ENCODE results near the gene TUBB6. TPM values are rescaled to one million over a fixed set of nuclear protein-coding genes. Genes with fewer than 3 reads are reported as not detected.

TUBB6 gene
- total RNA-seq, 3 donors from 2014 or later, result 197 to 316 (median 302) TPM

DNA sequence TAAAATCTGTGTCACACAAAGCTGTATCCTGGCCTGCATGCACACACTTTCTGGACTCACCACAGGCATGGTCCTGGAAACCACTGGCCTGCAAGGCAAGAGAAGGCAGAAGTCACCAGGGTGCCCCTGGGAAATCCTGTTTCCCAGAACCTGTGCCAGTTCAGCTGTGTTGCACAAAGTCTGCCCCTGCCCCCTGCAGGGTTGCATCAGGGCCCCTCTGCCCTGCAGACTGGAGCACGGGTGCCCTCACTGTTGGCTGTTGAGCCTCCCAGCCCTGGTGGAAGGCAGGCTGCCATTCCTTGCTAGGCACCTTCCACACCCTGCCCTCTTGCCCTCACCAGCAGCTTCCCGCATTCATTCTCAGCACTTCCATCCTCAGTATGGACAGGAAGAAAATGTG lies 18.0 kb upstream of the TUBB6 start:
- H3K4me3 ChIP-seq, result no peak overlapping the region
- H3K36me3 ChIP-seq, result no peaks in the 10 kb centered on the region
- TF ChIP-seq, protein P1, sequence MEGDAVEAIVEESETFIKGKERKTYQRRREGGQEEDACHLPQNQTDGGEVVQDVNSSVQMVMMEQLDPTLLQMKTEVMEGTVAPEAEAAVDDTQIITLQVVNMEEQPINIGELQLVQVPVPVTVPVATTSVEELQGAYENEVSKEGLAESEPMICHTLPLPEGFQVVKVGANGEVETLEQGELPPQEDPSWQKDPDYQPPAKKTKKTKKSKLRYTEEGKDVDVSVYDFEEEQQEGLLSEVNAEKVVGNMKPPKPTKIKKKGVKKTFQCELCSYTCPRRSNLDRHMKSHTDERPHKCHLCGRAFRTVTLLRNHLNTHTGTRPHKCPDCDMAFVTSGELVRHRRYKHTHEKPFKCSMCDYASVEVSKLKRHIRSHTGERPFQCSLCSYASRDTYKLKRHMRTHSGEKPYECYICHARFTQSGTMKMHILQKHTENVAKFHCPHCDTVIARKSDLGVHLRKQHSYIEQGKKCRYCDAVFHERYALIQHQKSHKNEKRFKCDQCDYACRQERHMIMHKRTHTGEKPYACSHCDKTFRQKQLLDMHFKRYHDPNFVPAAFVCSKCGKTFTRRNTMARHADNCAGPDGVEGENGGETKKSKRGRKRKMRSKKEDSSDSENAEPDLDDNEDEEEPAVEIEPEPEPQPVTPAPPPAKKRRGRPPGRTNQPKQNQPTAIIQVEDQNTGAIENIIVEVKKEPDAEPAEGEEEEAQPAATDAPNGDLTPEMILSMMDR (IDR thresholded peaks at IDR 0.05), result no peak
- no peak for TF ChIP-seq POLR2A (IDR thresholded peaks at IDR 0.05)
- no peak for TF ChIP-seq POLR2AphosphoS5 (IDR thresholded peaks at IDR 0.05)
- intact Hi-C loops (cut with DNase I; ENCODE audit: low total_unique reads), result no loop called here
- no peaks in the 10 kb centered on the region for H3K9me3 ChIP-seq
- peaks cover 0 to 5% of the 10 kb centered on the region in 2 donors for H3K4me1 ChIP-seq
- no peak for DNase-seq (ENCODE audit: low spot score in 2 of 2)
- no peak overlapping the region for H3K27ac ChIP-seq
- H3K27me3 ChIP-seq, result no peaks in the 10 kb centered on the region

DNA sequence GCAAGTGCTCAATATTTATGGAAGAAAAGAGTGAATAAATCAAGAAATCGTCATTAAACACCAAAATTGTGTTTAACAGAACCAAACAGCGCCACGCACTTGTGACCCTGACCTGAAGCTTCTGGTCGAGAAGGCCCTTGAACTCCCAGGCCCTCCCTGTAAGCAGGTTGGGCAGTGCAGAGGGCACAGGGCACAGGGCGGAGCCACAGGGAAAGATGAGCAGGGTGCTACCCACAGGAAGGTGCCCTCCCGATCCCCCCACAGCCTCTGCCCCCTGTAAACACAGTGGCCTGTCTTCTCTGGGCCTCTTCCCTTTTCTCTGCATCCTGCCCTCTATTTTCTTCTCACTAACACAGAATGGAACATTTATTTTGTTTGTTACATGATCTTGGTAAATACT lies 16.9 kb upstream of the TUBB6 start:
- no peaks in the 10 kb centered on the region for H3K27me3 ChIP-seq
- no peak overlapping the region for H3K27ac ChIP-seq
- no peaks in the 10 kb centered on the region for H3K36me3 ChIP-seq
- H3K4me3 ChIP-seq, result no peak overlapping the region
- TF ChIP-seq POLR2AphosphoS5 (IDR thresholded peaks at IDR 0.05), result no peak
- TF ChIP-seq POLR2A (IDR thresholded peaks at IDR 0.05), result no peak
- TF ChIP-seq, protein P1 (IDR thresholded peaks at IDR 0.05), result no peak
- peaks cover 0 to 5% of the 10 kb centered on the region in 2 donors for H3K4me1 ChIP-seq
- intact Hi-C loops (cut with DNase I; ENCODE audit: low total_unique reads), result no loop called here
- no peak for DNase-seq (ENCODE audit: low spot score in 2 of 2)
- H3K9me3 ChIP-seq, result no peaks in the 10 kb centered on the region

DNA sequence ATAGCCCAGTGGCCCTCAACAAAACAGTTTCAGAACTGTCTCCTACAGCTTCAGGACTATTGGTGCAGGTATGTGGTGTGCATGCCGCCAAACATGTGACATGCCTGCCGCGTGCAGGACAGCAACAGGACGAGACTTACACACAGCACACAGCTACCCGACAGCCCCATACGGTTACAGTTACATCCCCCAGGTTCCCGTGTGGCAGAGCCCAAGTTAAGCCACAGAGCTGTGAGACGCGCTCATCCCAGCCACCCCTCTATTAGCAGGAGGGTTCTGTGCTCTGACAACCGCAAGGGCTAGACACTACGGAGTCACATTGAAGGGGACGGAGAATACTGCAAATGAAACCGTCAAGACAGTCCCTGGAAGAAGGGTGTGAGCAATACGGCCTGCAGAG lies 16.4 kb upstream of the TUBB6 start:
- Histone ChIP-seq H3K27me3 (no peaks in the 10 kb centered on the region), H3K4me1 (peaks cover 0 to 5% of the 10 kb centered on the region in 2 donors), H3K36me3 (no peaks in the 10 kb centered on the region), H3K4me3 (no peak overlapping the region), H3K9me3 (no peaks in the 10 kb centered on the region), H3K27ac (no peak overlapping the region)
- intact Hi-C loops (cut with DNase I; ENCODE audit: low total_unique reads), result no loop called here
- no peak for TF ChIP-seq POLR2AphosphoS5 (IDR thresholded peaks at IDR 0.05)
- TF ChIP-seq, protein P1 (IDR thresholded peaks at IDR 0.05), result no peak
- no peak for TF ChIP-seq POLR2A (IDR thresholded peaks at IDR 0.05)
- no peak for DNase-seq (ENCODE audit: low spot score in 2 of 2)

DNA sequence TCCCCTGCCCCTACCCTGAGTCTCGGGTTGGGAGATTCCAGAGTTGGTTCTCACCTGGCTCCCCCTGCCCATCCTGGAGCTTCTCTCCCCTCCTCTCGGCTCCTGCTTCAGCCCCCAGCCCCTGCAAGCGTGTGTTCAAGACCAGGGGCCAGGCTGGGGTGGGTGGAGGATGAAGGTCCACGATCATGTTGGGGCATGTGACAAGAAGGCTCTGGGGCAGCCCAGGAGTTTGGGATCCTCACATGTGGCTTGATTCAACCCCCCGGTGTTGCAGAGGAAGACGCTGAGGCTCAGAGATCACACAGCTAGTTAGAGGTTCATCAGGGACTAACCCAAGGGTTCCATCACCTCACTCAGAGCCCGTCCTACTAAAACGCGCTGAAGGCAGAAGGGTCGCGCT lies 14.2 kb upstream of the TUBB6 start:
- no peaks in the 10 kb centered on the region for H3K27me3 ChIP-seq
- DNase-seq (ENCODE audit: low spot score in 2 of 2), result no peak

DNA sequence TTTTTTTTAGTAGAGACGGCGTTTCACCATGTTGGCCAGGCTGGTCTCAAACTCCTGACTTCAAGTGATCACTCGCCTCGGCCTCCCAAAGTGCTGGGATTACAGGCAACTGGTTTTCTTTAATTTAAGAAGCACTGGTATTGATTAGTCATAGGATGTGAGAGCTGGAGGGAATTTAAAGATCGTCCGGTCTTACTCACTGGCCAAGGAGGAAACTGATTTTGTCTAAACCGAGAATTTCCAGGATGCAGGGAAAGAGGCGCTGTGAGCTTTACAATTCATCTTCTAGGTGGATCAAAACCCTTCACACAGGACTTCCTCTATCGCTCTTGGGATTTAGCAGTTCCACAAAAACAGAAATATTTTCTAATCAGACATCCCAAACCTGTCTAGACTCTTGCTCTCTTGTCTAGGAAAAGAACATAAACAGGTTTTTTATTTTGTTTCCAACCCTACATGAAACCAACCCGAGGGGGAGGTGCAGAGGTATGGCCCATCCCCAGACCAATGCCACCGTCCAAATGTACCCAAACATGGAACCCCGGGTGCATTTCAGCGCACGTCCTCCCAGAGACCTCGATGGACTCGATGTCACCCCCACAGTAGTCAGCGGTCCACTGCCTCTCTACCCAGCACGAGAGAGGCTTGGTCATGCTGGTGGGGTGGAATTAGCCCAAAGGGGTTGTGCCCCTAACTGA lies 12.5 kb upstream of the TUBB6 start:
- no peak for DNase-seq (ENCODE audit: low spot score in 2 of 2)
- Histone ChIP-seq H3K27me3 (no peaks in the 10 kb centered on the region), H3K9me3 (no peaks in the 10 kb centered on the region), H3K4me1 (no peaks in the 10 kb centered on the region), H3K4me3 (no peak overlapping the region), H3K27ac (no peak overlapping the region), H3K36me3 (no peaks in the 10 kb centered on the region)
- TF ChIP-seq, protein P1 (IDR thresholded peaks at IDR 0.05), result no peak
- TF ChIP-seq POLR2A (IDR thresholded peaks at IDR 0.05), result no peak
- no peak for TF ChIP-seq POLR2AphosphoS5 (IDR thresholded peaks at IDR 0.05)
- intact Hi-C loops (cut with DNase I; ENCODE audit: low total_unique reads), result no loop called here

More for the DNA sequence above, 14.2 kb upstream of the TUBB6 start:
- TF ChIP-seq, protein P1 (IDR thresholded peaks at IDR 0.05), result no peak
- TF ChIP-seq POLR2A (IDR thresholded peaks at IDR 0.05) (no peak), POLR2AphosphoS5 (IDR thresholded peaks at IDR 0.05) (no peak)
- Histone ChIP-seq H3K9me3 (no peaks in the 10 kb centered on the region), H3K27ac (no peak overlapping the region), H3K4me1 (peaks cover 0 to 3% of the 10 kb centered on the region in 2 donors), H3K36me3 (no peaks in the 10 kb centered on the region), H3K4me3 (no peak overlapping the region)
- intact Hi-C loops (cut with DNase I; ENCODE audit: low total_unique reads), result no loop called here

Measured in breast epithelium (tissue), 4 donors.